PC-9 (cell line): ENCODE data around the gene ATP6V0E1. TPM values are rescaled to one million over a fixed set of nuclear protein-coding genes. Genes with fewer than 3 reads are reported as not detected.

ENCODE experiments used
- BruUV-seq: library from RNA; stranded (reverse); fragments of 400-500 nt; replicated peaks from 2 replicates; lab custom pipeline; 2021; lab: Mats Ljungman, UMichigan
- CTCF ChIA-PET: fragments of 300-600 bp; sonication (Branson Sonifier 250); formaldehyde crosslinking; loops from one replicate; lab custom pipeline; 2022; ENCODE audit warnings: antibody characterized with exemption; lab: Charles Lee
- POLR2A ChIA-PET: fragments of 300-600 bp; sonication (Branson Sonifier 250); formaldehyde crosslinking; loops from one replicate; lab custom pipeline; 2022; ENCODE audit warnings: antibody characterized with exemption; ENCODE audit not compliant: unreplicated experiment; lab: Charles Lee
- DNase-seq, 2 experiments: peaks; one replicate each; pipeline versions ENCODE4 v3.0.0 to v3.0.0-alpha.2; 2015 to 2022; ENCODE audit warnings: mixed read lengths in 1 of 2
- H2AFZ ChIP-seq: fragments of 200-600 bp; sonication (generic); 2 replicates; pipeline ENCODE4 v1.8.1; 2017; ENCODE audit warnings: antibody characterized with exemption
- H3F3A ChIP-seq: fragments of 200-600 bp; sonication (generic); 2 replicates; pipeline ENCODE4 v1.8.1; 2017; ENCODE audit warnings: antibody characterized with exemption, mild to moderate bottlenecking, low read depth; ENCODE audit not compliant: insufficient read depth
- H3K27ac ChIP-seq: fragments of 200-600 bp; sonication (generic); 2 replicates; pipeline ENCODE4 v1.6.1; 2016; ENCODE audit warnings: mixed run types
- H3K27me3 ChIP-seq: fragments of 200-600 bp; sonication (generic); 2 replicates; pipeline ENCODE4 v1.6.1; 2016; ENCODE audit warnings: low read depth, mixed run types; ENCODE audit not compliant: insufficient read depth
- H3K36me3 ChIP-seq: fragments of 200-600 bp; sonication (generic); 2 replicates; pipeline ENCODE4 v1.6.1; 2016; ENCODE audit warnings: low read depth, mixed run types
- H3K4me1 ChIP-seq: fragments of 200-600 bp; sonication (generic); replicated peaks from 2 replicates; pipeline ENCODE4 v1.6.1; 2016; ENCODE audit warnings: mixed run types; ENCODE audit not compliant: insufficient read depth
- H3K4me2 ChIP-seq: fragments of 200-600 bp; sonication (generic); 2 replicates; pipeline ENCODE4 v1.6.1; 2017; ENCODE audit warnings: mixed run types
- H3K4me3 ChIP-seq: fragments of 200-600 bp; sonication (generic); 2 replicates; pipeline ENCODE4 v1.6.1; 2016; ENCODE audit warnings: mixed run types
- H3K79me2 ChIP-seq: fragments of 200-600 bp; sonication (generic); 2 replicates; pipeline ENCODE4 v1.6.1; 2017; ENCODE audit warnings: low read depth, mixed run types
- H3K9me2 ChIP-seq: fragments of 200-600 bp; sonication (generic); 2 replicates; pipeline ENCODE4 v1.8.1; 2017; ENCODE audit warnings: mild to moderate bottlenecking; ENCODE audit not compliant: insufficient read depth
- H3K9me3 ChIP-seq: fragments of 200-600 bp; sonication (generic); 2 replicates; pipeline ENCODE4 v1.8.1; 2016; ENCODE audit warnings: low read depth; ENCODE audit not compliant: insufficient read depth
- H4K20me1 ChIP-seq: fragments of 200-600 bp; sonication (generic); 2 replicates; pipeline ENCODE4 v1.8.1; 2017; ENCODE audit not compliant: insufficient read depth
- CTCF ChIP-seq: fragments of 200-600 bp; sonication (generic); conservative IDR thresholded peaks from 2 replicates; pipeline ENCODE4 v1.6.1; 2017; ENCODE audit warnings: mixed run types, antibody characterized with exemption, mild to moderate bottlenecking, moderate library complexity
- EZH2 ChIP-seq: fragments of 200-600 bp; sonication (generic); IDR thresholded peaks from 2 replicates; pipeline ENCODE4 v1.8.0; 2017; ENCODE audit warnings: antibody characterized with exemption, low read depth
- intact Hi-C: fragments of 100-400 bp; cut with micrococcal nuclease; formaldehyde crosslinking; loops from one replicate; pipeline ENCODE4 v1.10.0; 2022; ENCODE audit not compliant: unreplicated experiment
- total RNA-seq: library from RNA; stranded (reverse); gene quantifications from 2 replicates; pipeline ENCODE4 v1.2.3, GENCODE V29; 2021

Gene ATP6V0E1
- total RNA-seq, 1 experiment from 2014 or later, result 251 TPM

GRCh38 chr5:172957458-172957857 lies 26.1 kb upstream of the ATP6V0E1 start:
- Histone ChIP-seq H4K20me1 (no peaks in the 10 kb centered on the region), H3K4me2 (no peak overlapping the region), H3K4me3 (no peak overlapping the region), H3K9me2 (no peaks in the 10 kb centered on the region), H3K9me3 (no peaks in the 10 kb centered on the region), H3K36me3 (no peaks in the 10 kb centered on the region), H2AFZ (no peak overlapping the region), H3K27ac (no peak overlapping the region), H3K27me3 (no peaks in the 10 kb centered on the region), H3K79me2 (peaks cover 23% of the 10 kb centered on the region), H3F3A (peaks cover 32% of the 10 kb centered on the region), H3K4me1 (peaks cover 14% of the 10 kb centered on the region)
- ChIA-PET CTCF (no interaction called here), POLR2A (interaction anchor here (0.5 kb wide), 1 partner anchor 280 kb away, joined by 3 read pairs; no protein-coding TSS in a partner anchor)
- intact Hi-C loops, result no loop called here
- no TSS peak for BruUV-seq
- no peak for DNase-seq
- TF ChIP-seq CTCF (no peak), EZH2 (no peak)

- H3F3A ChIP-seq, result peaks cover 32% of the 10 kb centered on the region
- ChIA-PET CTCF (interaction anchor here (0.6 to 0.9 kb wide), 4 partner anchors 25 to 809 kb away, joined by 4 to 7 read pairs (median 4); no protein-coding TSS in a partner anchor), POLR2A (interaction anchor here (0.6 to 1.2 kb wide), 4 partner anchors 49 to 451 kb away, joined by 5 to 12 read pairs (median 8); no protein-coding TSS in a partner anchor)
- peak overlapping the region; percentile 90 for H3K4me2 ChIP-seq
- no peak for TF ChIP-seq EZH2
- TF ChIP-seq CTCF, result no peak
- H3K79me2 ChIP-seq, result peaks cover 23% of the 10 kb centered on the region
- no peaks in the 10 kb centered on the region for H3K9me3 ChIP-seq
- H4K20me1 ChIP-seq, result no peaks in the 10 kb centered on the region
- H3K36me3 ChIP-seq, result peaks cover 2% of the 10 kb centered on the region
- intact Hi-C loops, result loop anchor here (1.0 to 2.0 kb wide), 3 partner anchors 54 to 244 kb away; partner anchors contain the start of gene DUSP1
- H3K27me3 ChIP-seq, result no peaks in the 10 kb centered on the region
- peak; percentile 55 to 74 for DNase-seq
- H3K4me3 ChIP-seq, result peak overlapping the region; percentile 99
- H3K4me1 ChIP-seq, result peaks cover 14% of the 10 kb centered on the region
- BruUV-seq, result no TSS peak
- H3K27ac ChIP-seq, result peak overlapping the region; percentile 72
- H3K9me2 ChIP-seq, result no peaks in the 10 kb centered on the region
- H2AFZ ChIP-seq, result peak overlapping the region; percentile 95
Measured at GRCh38 chr5:172958331-172959046, 25.1 kb upstream of the ATP6V0E1 start.

GRCh38 chr5:172959824-172960799 lies 23.5 kb upstream of the ATP6V0E1 start:
- POLR2A ChIA-PET, result interaction anchor here (0.8 kb wide), 1 partner anchor 271 kb away, joined by 5 read pairs; no protein-coding TSS in a partner anchor

More at GRCh38 chr5:172959824-172960799, 23.5 kb upstream of the ATP6V0E1 start:
- peaks cover 28% of the 10 kb centered on the region for H3F3A ChIP-seq
- H3K9me3 ChIP-seq, result no peaks in the 10 kb centered on the region
- peak overlapping the region; percentile 72; the same call in 1 of the 2 replicates for H3K27ac ChIP-seq
- H3K27me3 ChIP-seq, result no peaks in the 10 kb centered on the region
- intact Hi-C loops, result loop anchor here (2.0 kb wide), 1 partner anchor 55 kb away; no protein-coding TSS in a partner anchor
- H2AFZ ChIP-seq, result peak overlapping the region; percentile 95
- H3K4me1 ChIP-seq, result peaks cover 14% of the 10 kb centered on the region
- no peak for DNase-seq
- peak overlapping the region; percentile 99 for H3K4me3 ChIP-seq
- H3K36me3 ChIP-seq, result peaks cover 6% of the 10 kb centered on the region
- peak overlapping the region; percentile 90 for H3K4me2 ChIP-seq
- TSS peak; percentile 31 for BruUV-seq
- TF ChIP-seq EZH2, result no peak
- TF ChIP-seq CTCF, result no peak
- CTCF ChIA-PET, result interaction anchor here (0.5 kb wide), 1 partner anchor 1163 kb away, joined by 4 read pairs; no protein-coding TSS in a partner anchor
- no peaks in the 10 kb centered on the region for H3K9me2 ChIP-seq
- peaks cover 23% of the 10 kb centered on the region for H3K79me2 ChIP-seq
- no peaks in the 10 kb centered on the region for H4K20me1 ChIP-seq
